Right atrium auricular region (tissue), 2 donors: ENCODE measurements around the gene MPRIP. TPM values are rescaled to one million over a fixed set of nuclear protein-coding genes. Genes with fewer than 3 reads are reported as not detected.
"Not testable (repeated sequence)": the region's sequence is repeated elsewhere in the genome, so short reads cannot be mapped to it uniquely, and the experiment has no call there.

Source experiments
- DNase-seq: peaks from one replicate; pipeline ENCODE4 v3.0.0-alpha.2; 2019; ENCODE audit warnings: low spot score
- H3K27ac ChIP-seq, 2 donors: fragments of 200-600 bp; sonication (generic); 1 replicate in 1 of 2; 2 replicates in 1 of 2; pipeline ENCODE4 v1.5.1; 2016 to 2019
- H3K27me3 ChIP-seq, 2 donors: fragments of 200-600 bp; sonication (generic); one replicate each; pipeline versions ENCODE4 v1.5.1 to v1.6.0; 2017 to 2019
- H3K36me3 ChIP-seq: fragments of 200-600 bp; sonication (generic); one replicate; pipeline ENCODE4 v1.5.1; 2016
- H3K4me1 ChIP-seq, 2 donors: fragments of 200-600 bp; sonication (generic); one replicate each; pipeline versions ENCODE4 v1.5.1 to v1.6.0; 2017 to 2019
- H3K4me3 ChIP-seq, 2 donors: fragments of 200-600 bp; sonication (generic); 1 replicate in 1 of 2; 2 replicates in 1 of 2; pipeline ENCODE4 v1.5.1; 2017 to 2019; ENCODE audit warnings: mild to moderate bottlenecking in 1 of 2, moderate library complexity in 1 of 2
- H3K9me3 ChIP-seq, 2 donors: fragments of 200-600 bp; sonication (generic); one replicate each; pipeline ENCODE4 v1.5.1; 2019
- CTCF ChIP-seq, 2 donors: fragments of 200-600 bp; sonication (generic); IDR thresholded peaks; one replicate each; pipeline ENCODE4 v1.5.1; 2019; ENCODE audit warnings: antibody characterized with exemption in 2 of 2
- total RNA-seq, 2 donors: library from RNA; depleted of rRNA; stranded (reverse); fragments of >200 nt; gene quantifications; one replicate each; pipeline ENCODE4 v1.1.0, GENCODE V29; 2016

The MPRIP gene
- total RNA-seq, 2 donors from 2014 or later = 102 to 145 TPM

GRCh38 chr17:17001076-17001777, 41.0 kb upstream of the MPRIP start:
- H3K27me3 ChIP-seq = no peaks in the 10 kb centered on the region
- H3K4me1 ChIP-seq = peaks cover 0 to 5% of the 10 kb centered on the region in 2 donors
- H3K36me3 ChIP-seq = no peaks in the 10 kb centered on the region
- H3K9me3 ChIP-seq = no peaks in the 10 kb centered on the region
- H3K4me3 ChIP-seq = no peak overlapping the region
- no peak for DNase-seq
- no peak for TF ChIP-seq CTCF (IDR thresholded peaks at IDR 0.05)
- no peak overlapping the region for H3K27ac ChIP-seq

- DNase-seq = peak; percentile 77
- peaks cover 0 to 5% of the 10 kb centered on the region in 2 donors for H3K4me1 ChIP-seq
- no peaks in the 10 kb centered on the region for H3K27me3 ChIP-seq
- H3K36me3 ChIP-seq = no peaks in the 10 kb centered on the region
- H3K27ac ChIP-seq = no peak overlapping the region
- no peak overlapping the region for H3K4me3 ChIP-seq
- TF ChIP-seq CTCF (IDR thresholded peaks at IDR 0.05) = peak; percentile 92 to 97
- H3K9me3 ChIP-seq = no peaks in the 10 kb centered on the region
Measured at GRCh38 chr17:17001874-17002520, 40.3 kb upstream of the MPRIP start.

GRCh38 chr17:17002731-17003715, 39.2 kb upstream of the MPRIP start:
- not testable (repeated sequence) for H3K27me3 ChIP-seq, H3K9me3 ChIP-seq, H3K27ac ChIP-seq, H3K4me3 ChIP-seq, H3K4me1 ChIP-seq, H3K36me3 ChIP-seq, DNase-seq

GRCh38 chr17:17004251-17004996, 37.8 kb upstream of the MPRIP start:
- no peak overlapping the region for H3K4me3 ChIP-seq
- H3K4me1 ChIP-seq = peaks cover 0 to 5% of the 10 kb centered on the region in 2 donors
- no peak for DNase-seq
- no peaks in the 10 kb centered on the region for H3K27me3 ChIP-seq
- H3K27ac ChIP-seq = no peak overlapping the region
- TF ChIP-seq CTCF (IDR thresholded peaks at IDR 0.05) = no peak
- no peaks in the 10 kb centered on the region for H3K36me3 ChIP-seq
- H3K9me3 ChIP-seq = no peaks in the 10 kb centered on the region

GRCh38 chr17:17004997-17005614, 37.2 kb upstream of the MPRIP start:
- not testable (repeated sequence) for H3K36me3 ChIP-seq, DNase-seq, H3K4me3 ChIP-seq, H3K4me1 ChIP-seq, H3K9me3 ChIP-seq, H3K27me3 ChIP-seq, H3K27ac ChIP-seq

- H3K9me3 ChIP-seq, H3K36me3 ChIP-seq, DNase-seq, H3K27ac ChIP-seq, H3K4me3 ChIP-seq, H3K27me3 ChIP-seq, H3K4me1 ChIP-seq: not testable (repeated sequence)
Measured at GRCh38 chr17:17007891-17008290, 34.4 kb upstream of the MPRIP start.

GRCh38 chr17:17008621-17009397, 33.4 kb upstream of the MPRIP start:
- not testable (repeated sequence) for H3K9me3 ChIP-seq, DNase-seq, H3K4me3 ChIP-seq, H3K27me3 ChIP-seq, H3K27ac ChIP-seq, H3K36me3 ChIP-seq, H3K4me1 ChIP-seq
